ENCODE measurements around the gene TRAPPC14. TPM values are rescaled to one million over a fixed set of nuclear protein-coding genes. Genes with fewer than 3 reads are reported as not detected.

The TRAPPC14 gene
- total and polyA plus RNA-seq, 10 of the 15 experiments (the other 5 are each of a cell fraction or from before 2014, with no cell fraction given), result 0.21 to 24.7 (median 7.5) TPM

DNA sequence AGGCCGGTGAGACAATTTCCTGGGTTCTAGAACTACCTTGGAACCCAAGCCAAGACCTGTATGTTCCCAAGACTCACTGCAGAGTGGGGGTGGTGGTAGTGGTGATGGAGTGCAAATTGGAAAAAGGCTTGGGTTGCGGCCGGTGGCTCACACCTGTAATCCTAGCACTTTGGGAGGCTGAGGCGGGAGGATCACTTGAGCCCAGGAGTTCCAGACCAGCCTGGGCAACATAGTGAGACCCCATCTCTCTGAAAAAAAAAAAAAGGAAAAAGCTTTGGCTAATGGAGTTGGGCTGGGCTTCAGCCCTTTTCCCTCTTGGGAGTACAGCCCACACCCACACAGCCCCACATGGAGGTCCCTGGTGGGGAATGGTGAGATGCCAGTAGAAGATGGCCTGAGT lies 53.0 kb downstream of the TRAPPC14 start:
- no TSS peak for BruUV-seq (replicated peaks)

More for the DNA sequence above, 53.0 kb downstream of the TRAPPC14 start:
- ChIA-PET POLR2A (interaction anchor here (1.4 kb wide), 1 partner anchor 9 kb away, joined by 3 read pairs; no protein-coding TSS in a partner anchor), RAD21 (ENCODE audit: unreplicated experiment) (no interaction called here), SMC1A (ENCODE audit: uncharacterized antibody, unreplicated experiment) (no interaction called here), CTCF (no interaction called here)
- 96% methylated on average over 4 of the region's 4 CpGs for WGBS (ENCODE audit: insufficient coverage, insufficient replicate concordance, low lambda C conversion rate, missing lambda C conversion rate)
- Histone ChIP-seq H4K20me1 (ENCODE audit: control insufficient read depth, insufficient read depth) (no peaks in the 10 kb centered on the region), H3K4me1 (ENCODE audit: control insufficient read depth, insufficient read depth, low read length) (peaks cover 6% of the 10 kb centered on the region), H3K79me2 (ENCODE audit: control insufficient read depth, insufficient read depth, low read length) (peaks cover 9% of the 10 kb centered on the region), H2AFZ (ENCODE audit: control insufficient read depth, low read depth, low read length) (no peak overlapping the region), H3K9me3 (replicated peaks; ENCODE audit: control insufficient read depth, insufficient read depth, low read length) (no peaks in the 10 kb centered on the region), H3K36me3 (ENCODE audit: control insufficient read depth in 2 of 2, insufficient read depth in 2 of 2, low read length in 1 of 2) (peaks cover 0 to 6% of the 10 kb centered on the region in 2 experiments; a peak in 3 of 4 replicates), H3K27me3 (replicated peaks in 1 of 2; ENCODE audit: control insufficient read depth in 2 of 2, insufficient read depth in 2 of 2, low read length in 1 of 2) (no peaks in the 10 kb centered on the region), H3K9ac (ENCODE audit: control insufficient read depth, insufficient read depth, low read length) (no peak overlapping the region), H3K4me2 (ENCODE audit: control insufficient read depth, insufficient read depth) (no peak overlapping the region), H3K4me3 (no peak overlapping the region), H3K27ac (ENCODE audit: control insufficient read depth, insufficient read depth) (no peak overlapping the region)
- TF ChIP-seq, protein P1, sequence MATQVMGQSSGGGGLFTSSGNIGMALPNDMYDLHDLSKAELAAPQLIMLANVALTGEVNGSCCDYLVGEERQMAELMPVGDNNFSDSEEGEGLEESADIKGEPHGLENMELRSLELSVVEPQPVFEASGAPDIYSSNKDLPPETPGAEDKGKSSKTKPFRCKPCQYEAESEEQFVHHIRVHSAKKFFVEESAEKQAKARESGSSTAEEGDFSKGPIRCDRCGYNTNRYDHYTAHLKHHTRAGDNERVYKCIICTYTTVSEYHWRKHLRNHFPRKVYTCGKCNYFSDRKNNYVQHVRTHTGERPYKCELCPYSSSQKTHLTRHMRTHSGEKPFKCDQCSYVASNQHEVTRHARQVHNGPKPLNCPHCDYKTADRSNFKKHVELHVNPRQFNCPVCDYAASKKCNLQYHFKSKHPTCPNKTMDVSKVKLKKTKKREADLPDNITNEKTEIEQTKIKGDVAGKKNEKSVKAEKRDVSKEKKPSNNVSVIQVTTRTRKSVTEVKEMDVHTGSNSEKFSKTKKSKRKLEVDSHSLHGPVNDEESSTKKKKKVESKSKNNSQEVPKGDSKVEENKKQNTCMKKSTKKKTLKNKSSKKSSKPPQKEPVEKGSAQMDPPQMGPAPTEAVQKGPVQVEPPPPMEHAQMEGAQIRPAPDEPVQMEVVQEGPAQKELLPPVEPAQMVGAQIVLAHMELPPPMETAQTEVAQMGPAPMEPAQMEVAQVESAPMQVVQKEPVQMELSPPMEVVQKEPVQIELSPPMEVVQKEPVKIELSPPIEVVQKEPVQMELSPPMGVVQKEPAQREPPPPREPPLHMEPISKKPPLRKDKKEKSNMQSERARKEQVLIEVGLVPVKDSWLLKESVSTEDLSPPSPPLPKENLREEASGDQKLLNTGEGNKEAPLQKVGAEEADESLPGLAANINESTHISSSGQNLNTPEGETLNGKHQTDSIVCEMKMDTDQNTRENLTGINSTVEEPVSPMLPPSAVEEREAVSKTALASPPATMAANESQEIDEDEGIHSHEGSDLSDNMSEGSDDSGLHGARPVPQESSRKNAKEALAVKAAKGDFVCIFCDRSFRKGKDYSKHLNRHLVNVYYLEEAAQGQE (IDR thresholded peaks at IDR 0.05; ENCODE audit: low read depth, low read length), result no peak
- TF ChIP-seq, protein P2, sequence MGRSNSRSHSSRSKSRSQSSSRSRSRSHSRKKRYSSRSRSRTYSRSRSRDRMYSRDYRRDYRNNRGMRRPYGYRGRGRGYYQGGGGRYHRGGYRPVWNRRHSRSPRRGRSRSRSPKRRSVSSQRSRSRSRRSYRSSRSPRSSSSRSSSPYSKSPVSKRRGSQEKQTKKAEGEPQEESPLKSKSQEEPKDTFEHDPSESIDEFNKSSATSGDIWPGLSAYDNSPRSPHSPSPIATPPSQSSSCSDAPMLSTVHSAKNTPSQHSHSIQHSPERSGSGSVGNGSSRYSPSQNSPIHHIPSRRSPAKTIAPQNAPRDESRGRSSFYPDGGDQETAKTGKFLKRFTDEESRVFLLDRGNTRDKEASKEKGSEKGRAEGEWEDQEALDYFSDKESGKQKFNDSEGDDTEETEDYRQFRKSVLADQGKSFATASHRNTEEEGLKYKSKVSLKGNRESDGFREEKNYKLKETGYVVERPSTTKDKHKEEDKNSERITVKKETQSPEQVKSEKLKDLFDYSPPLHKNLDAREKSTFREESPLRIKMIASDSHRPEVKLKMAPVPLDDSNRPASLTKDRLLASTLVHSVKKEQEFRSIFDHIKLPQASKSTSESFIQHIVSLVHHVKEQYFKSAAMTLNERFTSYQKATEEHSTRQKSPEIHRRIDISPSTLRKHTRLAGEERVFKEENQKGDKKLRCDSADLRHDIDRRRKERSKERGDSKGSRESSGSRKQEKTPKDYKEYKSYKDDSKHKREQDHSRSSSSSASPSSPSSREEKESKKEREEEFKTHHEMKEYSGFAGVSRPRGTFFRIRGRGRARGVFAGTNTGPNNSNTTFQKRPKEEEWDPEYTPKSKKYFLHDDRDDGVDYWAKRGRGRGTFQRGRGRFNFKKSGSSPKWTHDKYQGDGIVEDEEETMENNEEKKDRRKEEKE (IDR thresholded peaks at IDR 0.05), result no peak
- no peak for TF ChIP-seq TAF1 (IDR thresholded peaks at IDR 0.05; ENCODE audit: borderline replicate concordance, low read depth, low read length)
- TF ChIP-seq CHD1 (IDR thresholded peaks at IDR 0.05; ENCODE audit: low read depth, low read length), result no peak
- TF ChIP-seq, protein P3, sequence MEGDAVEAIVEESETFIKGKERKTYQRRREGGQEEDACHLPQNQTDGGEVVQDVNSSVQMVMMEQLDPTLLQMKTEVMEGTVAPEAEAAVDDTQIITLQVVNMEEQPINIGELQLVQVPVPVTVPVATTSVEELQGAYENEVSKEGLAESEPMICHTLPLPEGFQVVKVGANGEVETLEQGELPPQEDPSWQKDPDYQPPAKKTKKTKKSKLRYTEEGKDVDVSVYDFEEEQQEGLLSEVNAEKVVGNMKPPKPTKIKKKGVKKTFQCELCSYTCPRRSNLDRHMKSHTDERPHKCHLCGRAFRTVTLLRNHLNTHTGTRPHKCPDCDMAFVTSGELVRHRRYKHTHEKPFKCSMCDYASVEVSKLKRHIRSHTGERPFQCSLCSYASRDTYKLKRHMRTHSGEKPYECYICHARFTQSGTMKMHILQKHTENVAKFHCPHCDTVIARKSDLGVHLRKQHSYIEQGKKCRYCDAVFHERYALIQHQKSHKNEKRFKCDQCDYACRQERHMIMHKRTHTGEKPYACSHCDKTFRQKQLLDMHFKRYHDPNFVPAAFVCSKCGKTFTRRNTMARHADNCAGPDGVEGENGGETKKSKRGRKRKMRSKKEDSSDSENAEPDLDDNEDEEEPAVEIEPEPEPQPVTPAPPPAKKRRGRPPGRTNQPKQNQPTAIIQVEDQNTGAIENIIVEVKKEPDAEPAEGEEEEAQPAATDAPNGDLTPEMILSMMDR (IDR thresholded peaks at IDR 0.05 in 2 of 3, conservative IDR thresholded peaks at IDR 0.05 in 1 of 3; ENCODE audit: control insufficient read depth in 2 of 3, extremely low read depth in 1 of 3, insufficient read depth in 1 of 3, low read depth in 3 of 3, low read length in 3 of 3), result no peak
- TF ChIP-seq LARP7 (IDR thresholded peaks at IDR 0.05), result no peak
- no peak for TF ChIP-seq ESRRA (IDR thresholded peaks at IDR 0.05; ENCODE audit: low read length)
- TF ChIP-seq NRF1 (conservative IDR thresholded peaks at IDR 0.05; ENCODE audit: low read depth, low read length), result no peak
- no peak for TF ChIP-seq SUZ12 (IDR thresholded peaks at IDR 0.05; ENCODE audit: unreplicated experiment)
- TF ChIP-seq, protein P4, sequence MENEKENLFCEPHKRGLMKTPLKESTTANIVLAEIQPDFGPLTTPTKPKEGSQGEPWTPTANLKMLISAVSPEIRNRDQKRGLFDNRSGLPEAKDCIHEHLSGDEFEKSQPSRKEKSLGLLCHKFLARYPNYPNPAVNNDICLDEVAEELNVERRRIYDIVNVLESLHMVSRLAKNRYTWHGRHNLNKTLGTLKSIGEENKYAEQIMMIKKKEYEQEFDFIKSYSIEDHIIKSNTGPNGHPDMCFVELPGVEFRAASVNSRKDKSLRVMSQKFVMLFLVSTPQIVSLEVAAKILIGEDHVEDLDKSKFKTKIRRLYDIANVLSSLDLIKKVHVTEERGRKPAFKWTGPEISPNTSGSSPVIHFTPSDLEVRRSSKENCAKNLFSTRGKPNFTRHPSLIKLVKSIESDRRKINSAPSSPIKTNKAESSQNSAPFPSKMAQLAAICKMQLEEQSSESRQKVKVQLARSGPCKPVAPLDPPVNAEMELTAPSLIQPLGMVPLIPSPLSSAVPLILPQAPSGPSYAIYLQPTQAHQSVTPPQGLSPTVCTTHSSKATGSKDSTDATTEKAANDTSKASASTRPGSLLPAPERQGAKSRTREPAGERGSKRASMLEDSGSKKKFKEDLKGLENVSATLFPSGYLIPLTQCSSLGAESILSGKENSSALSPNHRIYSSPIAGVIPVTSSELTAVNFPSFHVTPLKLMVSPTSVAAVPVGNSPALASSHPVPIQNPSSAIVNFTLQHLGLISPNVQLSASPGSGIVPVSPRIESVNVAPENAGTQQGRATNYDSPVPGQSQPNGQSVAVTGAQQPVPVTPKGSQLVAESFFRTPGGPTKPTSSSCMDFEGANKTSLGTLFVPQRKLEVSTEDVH (IDR thresholded peaks at IDR 0.05; ENCODE audit: low read depth, partially characterized antibody), result no peak
- no peak for TF ChIP-seq ATF7 (IDR thresholded peaks at IDR 0.05; ENCODE audit: low read depth)
- no peak for TF ChIP-seq IKZF1 (conservative IDR thresholded peaks at IDR 0.05)
- no peak for TF ChIP-seq STAT1 (conservative IDR thresholded peaks at IDR 0.05)
- ATAC-seq, result no peak
- in situ Hi-C loops (cut with MboI), result no loop called here
- DNase-seq (ENCODE audit: low read depth, low spot score), result no peak
- intact Hi-C loops (cut with micrococcal nuclease; ENCODE audit: unreplicated experiment), result no loop called here
- FAIRE-seq, result no peak

Measured in GM12878 (cell line).